GM18508 (cell line): ENCODE data around the gene VPS45.
"Not testable (repeated sequence)": the region's sequence is repeated elsewhere in the genome, so short reads cannot be mapped to it uniquely, and the experiment has no call there.

ENCODE experiments used
- ATAC-seq: cut with Tn5 transposase; IDR thresholded peaks from one replicate; pipeline ENCODE4 v1.9.1; 2021; ENCODE audit warnings: moderate number of reproducible peaks; ENCODE audit not compliant: insufficient read depth, unreplicated experiment

The VPS45 gene

GRCh38 chr1:150182247-150182646, 114.7 kb downstream of the VPS45 start:
- no peak for ATAC-seq

GRCh38 chr1:150183061-150183460, 115.5 kb downstream of the VPS45 start:
- ATAC-seq, result no peak

- no peak for ATAC-seq
Observed at GRCh38 chr1:150185481-150185880, 117.9 kb downstream of the VPS45 start.

GRCh38 chr1:150186438-150186788, 118.8 kb downstream of the VPS45 start:
- not testable (repeated sequence) for ATAC-seq

GRCh38 chr1:150186789-150187559, 119.4 kb downstream of the VPS45 start:
- ATAC-seq, result no peak

GRCh38 chr1:150187560-150187931, 120.0 kb downstream of the VPS45 start:
- ATAC-seq, result no peak

GRCh38 chr1:150192012-150192411, 124.4 kb downstream of the VPS45 start:
- no peak for ATAC-seq

GRCh38 chr1:150194381-150195031, 126.9 kb downstream of the VPS45 start:
- no peak for ATAC-seq
